ENCODE data around the gene UBAC2. TPM values are rescaled to one million over a fixed set of nuclear protein-coding genes. Genes with fewer than 3 reads are reported as not detected.

Gene UBAC2
- total and polyA plus RNA-seq, 2 of the 4 experiments (the other 2 are of a cell fraction), result 20.8 to 36.3 TPM

DNA sequence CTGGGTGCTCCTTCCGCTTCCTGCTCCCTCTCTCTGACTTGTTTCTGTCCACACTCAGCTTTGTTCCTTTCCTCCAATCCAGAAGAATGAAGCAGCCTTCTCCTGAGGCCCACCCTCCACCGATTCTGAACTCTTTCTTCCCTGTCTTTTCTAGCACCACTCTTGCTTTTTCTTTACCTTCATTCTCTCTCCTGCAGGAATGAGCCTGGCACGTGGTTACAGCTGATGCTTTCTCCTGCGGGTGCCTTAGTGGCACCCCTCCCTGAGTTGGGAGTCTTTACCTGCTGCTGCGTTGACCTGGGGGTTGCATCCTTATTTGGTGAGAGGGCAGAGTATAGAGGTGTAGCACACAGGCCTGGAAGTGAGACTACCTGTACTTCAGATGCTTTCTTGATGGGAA lies 6.2 kb downstream of the UBAC2 start:
- POLR2A ChIA-PET (ENCODE audit: unreplicated experiment), result no interaction called here
- no peak for ATAC-seq (ENCODE audit: low read depth)
- Histone ChIP-seq H3K56ac (ENCODE audit: extremely low read depth, insufficient read depth, low read length) (no peak overlapping the region), H2BK15ac (ENCODE audit: low read depth, low read length) (no peak overlapping the region), H4K5ac (ENCODE audit: low read depth, low read length) (no peak overlapping the region), H3K4ac (ENCODE audit: low read depth, low read length) (no peak overlapping the region), H3K36me3 (ENCODE audit: control insufficient read depth, insufficient read depth, low read length) (peaks cover 3% of the 10 kb centered on the region; the same call in 1 of the 2 replicates), H3K18ac (ENCODE audit: low read depth, low read length) (no peak overlapping the region), H2BK20ac (ENCODE audit: low read depth, low read length) (no peak overlapping the region), H4K91ac (ENCODE audit: insufficient read depth, low read depth, low read length) (no peak overlapping the region), H3K79me1 (ENCODE audit: low read depth in 1 of 2, low read length in 2 of 2) (peaks cover 32 to 73% of the 10 kb centered on the region in 2 experiments), H4K20me1 (ENCODE audit: insufficient read depth, low read length) (peaks cover 58% of the 10 kb centered on the region), H3K9me3 (ENCODE audit: control insufficient read depth, insufficient read depth, low read length) (no peaks in the 10 kb centered on the region), H3K14ac (replicated peaks; ENCODE audit: low read depth, low read length) (no peak overlapping the region), H3K23ac (ENCODE audit: low read depth, low read length) (no peak overlapping the region), H2AK9ac (replicated peaks; ENCODE audit: low read depth, low read length, poor library complexity) (no peak overlapping the region), H2AFZ (replicated peaks; ENCODE audit: low read length, poor library complexity) (no peak overlapping the region), H3K27ac (ENCODE audit: insufficient read depth, low read length) (no peak overlapping the region), H3K4me3 (ENCODE audit: insufficient read depth, low read depth, low read length) (no peak overlapping the region), H3K9me1 (ENCODE audit: insufficient read depth, low read length) (peaks cover 6% of the 10 kb centered on the region; the same call in 1 of the 2 replicates), H2AK5ac (ENCODE audit: low read depth, low read length) (no peak overlapping the region), H2BK5ac (ENCODE audit: low read depth, low read length, poor library complexity, severe bottlenecking) (no peak overlapping the region), H3K9ac (ENCODE audit: low read depth, low read length) (no peak overlapping the region), H4K8ac (ENCODE audit: low read depth in 2 of 2, low read length in 2 of 2) (no peak overlapping the region), H3K4me1 (ENCODE audit: control insufficient read depth, insufficient read depth, low read length) (peaks cover 2% of the 10 kb centered on the region; the same call in 1 of the 2 replicates), H3K27me3 (ENCODE audit: control insufficient read depth, insufficient read depth, low read length) (no peaks in the 10 kb centered on the region), H3K4me2 (ENCODE audit: low read depth, low read length) (no peak overlapping the region), H2BK120ac (ENCODE audit: low read depth, low read length) (no peak overlapping the region)
- CTCF ChIA-PET, result interaction anchor here (1.1 kb wide), 1 partner anchor 12 kb away, joined by 3 read pairs; no protein-coding TSS in a partner anchor
- intact Hi-C loops (cut with micrococcal nuclease), result no loop called here
- no peak for DNase-seq
- 100% methylated on average over 5 of the region's 5 CpGs; no CpG with 5 or more reads in 1 of the 2 experiments for WGBS, 2 experiments (ENCODE audit: extremely low coverage in 2 of 2, insufficient read length in 1 of 2)
- dilution Hi-C loops (cut with HindIII; ENCODE audit: low sequenced_read_pairs, unreplicated experiment), result no loop called here
- BruUV-seq (replicated peaks), result no TSS peak
- TF ChIP-seq CEBPB (IDR thresholded peaks at IDR 0.05; ENCODE audit: low read depth, low read length) (no peak), RFX5 (IDR thresholded peaks at IDR 0.05; ENCODE audit: low read depth, low read length) (no peak), FOS (IDR thresholded peaks at IDR 0.05; ENCODE audit: low read depth, low read length) (no peak), USF2 (IDR thresholded peaks at IDR 0.05; ENCODE audit: low read depth, low read length) (no peak), MAZ (IDR thresholded peaks at IDR 0.05; ENCODE audit: borderline replicate concordance, low read depth, low read length) (no peak)
- TF ChIP-seq, protein P1, sequence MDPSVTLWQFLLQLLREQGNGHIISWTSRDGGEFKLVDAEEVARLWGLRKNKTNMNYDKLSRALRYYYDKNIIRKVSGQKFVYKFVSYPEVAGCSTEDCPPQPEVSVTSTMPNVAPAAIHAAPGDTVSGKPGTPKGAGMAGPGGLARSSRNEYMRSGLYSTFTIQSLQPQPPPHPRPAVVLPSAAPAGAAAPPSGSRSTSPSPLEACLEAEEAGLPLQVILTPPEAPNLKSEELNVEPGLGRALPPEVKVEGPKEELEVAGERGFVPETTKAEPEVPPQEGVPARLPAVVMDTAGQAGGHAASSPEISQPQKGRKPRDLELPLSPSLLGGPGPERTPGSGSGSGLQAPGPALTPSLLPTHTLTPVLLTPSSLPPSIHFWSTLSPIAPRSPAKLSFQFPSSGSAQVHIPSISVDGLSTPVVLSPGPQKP (IDR thresholded peaks at IDR 0.05; ENCODE audit: borderline replicate concordance, low read depth, low read length), result no peak
- in situ Hi-C loops (cut with MboI; ENCODE audit: low sequenced_read_pairs), result no loop called here

Data from IMR-90 (cell line).